ENCODE results near the gene ATP4B. TPM values are rescaled to one million over a fixed set of nuclear protein-coding genes. Genes with fewer than 3 reads are reported as not detected.

ATP4B gene
- not detected in 5 replicates for total RNA-seq (2022; extraction: Qiagen RNA extraction; ENCODE audit: low read depth)

DNA sequence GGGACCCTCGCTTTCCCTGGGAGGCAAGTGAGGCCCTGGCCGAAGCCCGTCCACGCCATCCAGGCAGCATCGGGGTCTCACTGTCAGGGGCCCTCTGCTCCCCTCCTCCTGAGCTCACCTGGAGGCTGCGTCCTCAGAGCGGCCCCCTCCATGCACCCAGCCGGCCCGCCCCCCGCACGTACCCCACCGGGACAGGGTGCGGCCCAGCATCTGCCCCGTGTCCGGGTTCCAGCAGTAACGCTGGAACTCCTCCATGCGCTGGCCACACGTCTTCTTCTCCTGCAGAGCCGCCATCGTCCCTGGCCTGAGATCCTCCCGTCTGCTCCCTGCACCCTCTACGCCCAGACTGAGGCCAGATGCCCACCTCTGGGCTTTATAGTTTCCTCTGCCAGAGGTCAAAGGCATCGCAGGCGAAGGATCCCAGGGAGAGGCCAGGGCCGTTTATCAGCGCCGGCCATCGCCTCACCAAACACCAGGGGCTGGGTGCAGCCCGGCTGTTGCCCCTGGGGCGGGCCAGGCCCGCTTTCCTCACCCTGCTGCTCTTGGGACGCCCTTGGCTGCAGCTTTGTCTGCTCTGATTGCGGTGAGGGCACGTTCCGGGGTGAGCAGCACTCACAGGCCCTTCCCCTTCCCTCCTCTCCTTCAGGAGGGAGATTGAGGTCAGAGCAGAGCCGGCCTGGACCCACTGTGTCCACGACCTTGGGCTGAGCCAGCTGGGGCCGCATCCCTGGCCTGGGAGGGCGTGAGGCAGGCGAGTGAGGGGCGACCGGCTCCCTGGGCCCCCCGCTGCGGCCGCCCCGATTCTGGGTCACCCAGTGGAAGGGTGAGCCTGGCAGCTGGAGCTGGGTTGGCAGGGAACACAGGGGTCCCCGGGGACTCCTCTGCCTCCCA is at the start of gene ATP4B:
ATP4B (minus strand) TSS at position 348 of the 891 bp plus-strand sequence; CDS start at position 294, 54 bp downstream.

DNA sequence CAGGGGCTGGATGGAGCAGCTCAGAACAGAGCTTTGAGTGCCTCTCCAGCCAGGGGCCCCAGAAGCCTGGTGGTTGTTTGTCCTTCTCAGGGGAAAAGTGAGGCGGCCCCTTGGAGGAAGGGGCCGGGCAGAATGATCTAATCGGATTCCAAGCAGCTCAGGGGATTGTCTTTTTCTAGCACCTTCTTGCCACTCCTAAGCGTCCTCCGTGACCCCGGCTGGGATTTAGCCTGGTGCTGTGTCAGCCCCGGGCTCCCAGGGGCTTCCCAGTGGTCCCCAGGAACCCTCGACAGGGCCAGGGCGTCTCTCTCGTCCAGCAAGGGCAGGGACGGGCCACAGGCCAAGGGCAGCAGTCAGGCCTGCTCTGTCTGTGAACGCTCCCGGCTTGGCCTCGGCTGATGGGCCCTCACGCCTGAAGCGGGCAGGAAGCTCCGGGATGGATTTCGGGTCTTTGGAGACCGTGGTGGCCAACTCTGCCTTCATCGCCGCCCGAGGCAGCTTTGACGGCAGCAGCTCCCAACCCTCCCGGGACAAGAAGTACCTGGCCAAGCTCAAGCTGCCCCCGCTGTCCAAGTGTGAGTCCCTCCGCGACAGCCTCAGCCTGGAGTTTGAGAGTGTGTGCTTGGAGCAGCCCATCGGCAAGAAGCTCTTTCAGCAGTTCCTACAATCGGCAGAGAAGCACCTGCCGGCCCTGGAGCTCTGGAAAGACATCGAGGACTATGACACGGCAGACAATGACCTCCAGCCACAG is 9.1 kb upstream of the ATP4B start, which contains the start of gene GRK1:
GRK1 (plus strand) TSS at position 269 of the 751 bp plus-strand sequence; CDS start at position 437, 168 bp downstream.

Other genes starting within 250 kb of the ATP4B start
- 10.5 to 15.9 TPM (median 12.3 TPM) in 5 replicates for gene ADPRHL1, start 204.7 kb downstream of the ATP4B start, total RNA-seq (2022; extraction: Qiagen RNA extraction; ENCODE audit: low read depth)
- gene DCUN1D2, start 167.5 kb downstream of the ATP4B start, total RNA-seq (2022; extraction: Qiagen RNA extraction; ENCODE audit: low read depth) = 8.4 to 11.2 TPM (median 8.6 TPM) in 5 replicates
- 96.1 to 113 TPM (median 110 TPM) in 5 replicates for gene TFDP1, start 73.4 kb downstream of the ATP4B start, total RNA-seq (2022; extraction: Qiagen RNA extraction; ENCODE audit: low read depth)
- gene GRK1, start 9.0 kb upstream of the ATP4B start, total RNA-seq (2022; extraction: Qiagen RNA extraction; ENCODE audit: low read depth) = not detected in 5 replicates
- 0.56 to 1.0 TPM (median 0.85 TPM) in 5 replicates for gene TMEM255B, start 101.0 kb upstream of the ATP4B start, total RNA-seq (2022; extraction: Qiagen RNA extraction; ENCODE audit: low read depth)
- 5.9 to 8.2 TPM (median 6.9 TPM) in 5 replicates for gene GAS6, start 205.9 kb upstream of the ATP4B start, total RNA-seq (2022; extraction: Qiagen RNA extraction; ENCODE audit: low read depth)